BE2C (cell line): ENCODE results near the gene KRT71.
A peak's percentile ranks its signal among the peaks of the same experiment; 100 is the strongest.

Experiments
- DNase-seq: peaks from one replicate; pipeline ENCODE4 v3.0.0-alpha.2; 2020
- H3K27me3 ChIP-seq: fragments of 250-450 bp; sonication (Bioruptor Pico); 2 replicates; pipeline ENCODE4 v1.5.1; 2020; ENCODE audit warnings: mild to moderate bottlenecking
- H3K36me3 ChIP-seq: fragments of 250-450 bp; sonication (Bioruptor Pico); 2 replicates; pipeline ENCODE4 v1.5.1; 2020; ENCODE audit warnings: mild to moderate bottlenecking
- H3K4me1 ChIP-seq: fragments of 250-450 bp; sonication (Bioruptor Pico); 2 replicates; pipeline ENCODE4 v1.5.1; 2020
- H3K4me3 ChIP-seq: 2 replicates; pipeline ENCODE4 v1.5.1; 2011; ENCODE audit warnings: low read depth, low read length
- H3K9me3 ChIP-seq: fragments of 250-450 bp; sonication (Bioruptor Pico); 2 replicates; pipeline ENCODE4 v1.5.1; 2020
- CTCF ChIP-seq: IDR thresholded peaks from 2 replicates; pipeline ENCODE4 v1.5.1; 2012; ENCODE audit warnings: mild to moderate bottlenecking, low read depth, low read length

The KRT71 gene

DNA sequence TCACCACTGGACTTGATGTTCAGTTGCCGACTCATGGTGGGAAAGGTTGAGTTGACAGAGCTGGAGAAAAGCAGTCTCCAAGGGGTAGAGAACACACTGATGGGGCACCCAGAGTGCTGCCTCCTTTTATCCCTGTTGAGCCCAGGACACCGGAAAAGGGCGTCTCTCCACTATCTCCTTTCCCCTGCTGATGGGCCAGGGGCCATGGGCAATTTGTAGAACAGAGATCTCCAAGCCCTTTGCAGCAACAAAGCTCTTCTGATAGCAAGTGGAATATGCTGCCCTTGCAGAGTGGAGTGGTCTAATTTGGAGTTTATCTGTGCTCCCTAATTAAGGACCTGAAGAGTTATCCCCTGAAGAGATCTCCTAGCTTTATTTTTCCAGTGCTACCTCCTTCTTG, 20.8 kb upstream of the KRT71 start, which contains the start of gene KRT74:
Gene KRT74, minus strand, starts transcription at position 101 of the 400 bp plus-strand sequence. Its CDS starts 66 bp downstream, at position 35.
- Histone ChIP-seq H3K4me1 (no peaks in the 10 kb centered on the region), H3K4me3 (no peak within 1 kb of the TSS), H3K9me3 (no peaks in the 10 kb centered on the region), H3K27me3 (peaks cover 53% of the 10 kb centered on the region), H3K36me3 (no peaks in the 10 kb centered on the region)
- TF ChIP-seq CTCF, result no peak
- DNase-seq, result no peak

DNA sequence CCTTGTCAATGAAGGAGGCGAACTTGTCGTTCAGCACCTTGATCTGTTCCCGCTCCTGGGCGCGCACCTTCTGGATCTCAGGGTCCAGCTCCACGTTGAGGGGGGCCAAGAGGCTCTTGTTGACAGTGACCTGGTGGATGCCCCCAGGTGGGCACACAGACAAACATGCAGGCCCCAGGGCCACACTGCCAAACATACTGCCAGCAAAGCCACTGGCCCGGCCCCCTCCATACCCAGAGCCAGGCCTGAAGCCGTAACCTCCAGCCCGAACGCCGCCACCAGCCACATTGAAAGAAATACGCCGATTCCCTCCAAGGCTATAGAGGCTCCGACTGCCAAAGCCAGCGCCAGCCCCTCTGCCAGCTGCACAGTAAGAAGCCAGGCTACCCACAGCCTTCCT, 20.4 kb upstream of the KRT71 start:
- Histone ChIP-seq H3K27me3 (peaks cover 52% of the 10 kb centered on the region), H3K36me3 (no peaks in the 10 kb centered on the region), H3K4me3 (no peak overlapping the region), H3K9me3 (no peaks in the 10 kb centered on the region), H3K4me1 (no peaks in the 10 kb centered on the region)
- TF ChIP-seq CTCF, result no peak
- no peak for DNase-seq

- no peaks in the 10 kb centered on the region for H3K9me3 ChIP-seq
- no peak overlapping the region for H3K4me3 ChIP-seq
- no peak for DNase-seq
- peaks cover 55% of the 10 kb centered on the region for H3K27me3 ChIP-seq
- H3K4me1 ChIP-seq, result no peaks in the 10 kb centered on the region
- TF ChIP-seq CTCF, result no peak
- H3K36me3 ChIP-seq, result no peaks in the 10 kb centered on the region
Measured at GRCh38 chr12:52570511-52570910, 17.6 kb upstream of the KRT71 start.

DNA sequence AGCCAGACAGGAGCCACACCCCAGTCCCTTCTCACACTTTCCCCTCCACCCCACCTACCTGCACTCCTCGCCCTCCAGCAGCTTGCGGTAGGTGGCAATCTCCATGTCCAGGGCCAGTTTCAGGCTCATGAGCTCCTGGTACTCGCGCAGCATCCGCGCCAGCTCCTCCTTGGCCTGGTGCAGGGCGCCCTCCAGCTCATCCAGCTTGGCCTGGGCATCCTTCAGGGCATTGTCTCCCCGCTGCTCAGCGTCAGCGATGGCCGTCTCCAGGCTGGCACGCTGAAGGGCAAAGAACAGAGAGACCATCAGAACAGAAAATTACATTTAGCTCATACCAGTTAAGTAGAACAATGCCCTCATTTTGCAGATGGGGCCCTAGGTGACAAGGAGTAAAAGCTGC, 15.2 kb upstream of the KRT71 start:
- no peak for TF ChIP-seq CTCF
- Histone ChIP-seq H3K9me3 (no peaks in the 10 kb centered on the region; the same call in 1 of the 2 replicates), H3K27me3 (peaks cover 48% of the 10 kb centered on the region), H3K4me3 (no peak overlapping the region), H3K36me3 (no peaks in the 10 kb centered on the region), H3K4me1 (no peaks in the 10 kb centered on the region)
- no peak for DNase-seq

GRCh38 chr12:52566847-52567291, 13.9 kb upstream of the KRT71 start:
- TF ChIP-seq CTCF, result no peak
- H3K27me3 ChIP-seq, result peaks cover 39% of the 10 kb centered on the region
- peak; percentile 28 for DNase-seq

DNA sequence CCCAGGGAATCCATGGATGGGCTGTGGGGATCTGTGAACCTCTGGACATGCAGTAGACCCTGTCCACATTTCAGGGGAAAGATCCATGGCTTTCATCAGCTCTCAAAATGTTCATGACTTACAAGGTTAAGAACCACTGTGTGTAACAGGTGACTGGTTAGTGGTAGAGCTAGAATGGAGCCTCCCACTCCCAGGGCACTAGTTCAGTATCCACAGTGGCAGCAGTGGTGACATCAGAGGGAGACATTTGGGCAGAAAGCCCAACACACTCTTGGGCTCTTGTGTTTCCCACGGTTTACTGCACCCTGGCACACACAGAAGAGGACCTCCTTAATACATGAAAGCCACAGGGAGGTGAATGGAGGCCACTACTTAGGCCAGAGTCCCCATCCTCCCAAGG, 11.6 kb upstream of the KRT71 start:
- H3K36me3 ChIP-seq, result no peaks in the 10 kb centered on the region
- TF ChIP-seq CTCF, result no peak
- peaks cover 16% of the 10 kb centered on the region for H3K27me3 ChIP-seq
- no peaks in the 10 kb centered on the region; the same call in 1 of the 2 replicates for H3K9me3 ChIP-seq
- DNase-seq, result no peak
- no peak overlapping the region for H3K4me3 ChIP-seq
- no peaks in the 10 kb centered on the region for H3K4me1 ChIP-seq

More at GRCh38 chr12:52566847-52567291, 13.9 kb upstream of the KRT71 start:
- Histone ChIP-seq H3K36me3 (no peaks in the 10 kb centered on the region), H3K4me3 (no peak overlapping the region), H3K4me1 (no peaks in the 10 kb centered on the region), H3K9me3 (no peaks in the 10 kb centered on the region; the same call in 1 of the 2 replicates)
